NCI-H2107 treated with DMSO at 0.1 percent for 48 hours (cell line): ENCODE data around the gene SLC7A1.

Experiments
- DNase-seq: peaks from one replicate; lab custom pipeline; 2025; ENCODE audit not compliant: unreplicated experiment; lab: John Stamatoyannopoulos, UW

SLC7A1 gene

GRCh38 chr13:29532821-29533220, 62.7 kb downstream of the SLC7A1 start:
- no peak for DNase-seq

GRCh38 chr13:29532116-29532515, 63.4 kb downstream of the SLC7A1 start:
- DNase-seq, result no peak

- DNase-seq, result no peak
Observed at GRCh38 chr13:29530901-29531300, 64.6 kb downstream of the SLC7A1 start.

GRCh38 chr13:29529754-29530153, 65.7 kb downstream of the SLC7A1 start:
- DNase-seq, result no peak

- no peak for DNase-seq
Observed at GRCh38 chr13:29527916-29528315, 67.6 kb downstream of the SLC7A1 start.

- no peak for DNase-seq
Observed at GRCh38 chr13:29527511-29527910, 68.0 kb downstream of the SLC7A1 start.

GRCh38 chr13:29526741-29527140, 68.7 kb downstream of the SLC7A1 start:
- no peak for DNase-seq

GRCh38 chr13:29525757-29526156, 69.7 kb downstream of the SLC7A1 start:
- no peak for DNase-seq

- DNase-seq, result no peak
Observed at GRCh38 chr13:29524641-29525040, 70.8 kb downstream of the SLC7A1 start.

- DNase-seq, result no peak
Observed at GRCh38 chr13:29524176-29524575, 71.3 kb downstream of the SLC7A1 start.

- DNase-seq, result no peak
Observed at GRCh38 chr13:29523199-29523961, 72.1 kb downstream of the SLC7A1 start.

- no peak for DNase-seq
Observed at GRCh38 chr13:29522044-29522685, 73.3 kb downstream of the SLC7A1 start.

- DNase-seq, result no peak
Observed at GRCh38 chr13:29521336-29521735, 74.2 kb downstream of the SLC7A1 start.

- no peak for DNase-seq
Observed at GRCh38 chr13:29520671-29521070, 74.8 kb downstream of the SLC7A1 start.

- no peak for DNase-seq
Observed at GRCh38 chr13:29519921-29520320, 75.6 kb downstream of the SLC7A1 start.

GRCh38 chr13:29516880-29517279, 78.6 kb downstream of the SLC7A1 start:
- DNase-seq, result no peak

- no peak for DNase-seq
Observed at GRCh38 chr13:29516012-29516411, 79.5 kb downstream of the SLC7A1 start.

- DNase-seq, result no peak
Observed at GRCh38 chr13:29515372-29515771, 80.1 kb downstream of the SLC7A1 start.

- DNase-seq, result no peak
Observed at GRCh38 chr13:29514720-29515310, 80.7 kb downstream of the SLC7A1 start.

GRCh38 chr13:29513981-29514719, 81.3 kb downstream of the SLC7A1 start:
- DNase-seq, result no peak
